Endometrium (tissue), 2 donors: ENCODE measurements around the gene MTCL3.

ENCODE experiments used
- FAIRE-seq: peaks from 2 replicates; lab custom pipeline; 2012; peaks lifted over from hg19 to GRCh38; lab: Jason Lieb, UNC
- donor health status: control.
- donor health status: control.

Gene MTCL3

GRCh38 chr6:127518710-127519468, at the start of gene MTCL3:
Gene MTCL3 (minus strand): TSS chr6:127519335.
- FAIRE-seq, result no peak

GRCh38 chr6:127567476-127567875, 48.3 kb upstream of the MTCL3 start:
- FAIRE-seq, result no peak

GRCh38 chr6:127566651-127567050, 47.5 kb upstream of the MTCL3 start:
- FAIRE-seq, result no peak

- no peak for FAIRE-seq
Observed at GRCh38 chr6:127566119-127566518, 47.0 kb upstream of the MTCL3 start.

- no peak for FAIRE-seq
Observed at GRCh38 chr6:127564761-127565160, 45.6 kb upstream of the MTCL3 start.

- FAIRE-seq, result no peak
Observed at GRCh38 chr6:127561660-127562059, 42.5 kb upstream of the MTCL3 start.

GRCh38 chr6:127554435-127555006, 35.4 kb upstream of the MTCL3 start:
- FAIRE-seq, result no peak

- FAIRE-seq, result no peak
Observed at GRCh38 chr6:127550403-127550802, 31.3 kb upstream of the MTCL3 start.

- FAIRE-seq, result no peak
Observed at GRCh38 chr6:127547904-127548649, 28.9 kb upstream of the MTCL3 start.

GRCh38 chr6:127547215-127547614, 28.1 kb upstream of the MTCL3 start:
- FAIRE-seq, result no peak

GRCh38 chr6:127539272-127539671, 20.1 kb upstream of the MTCL3 start:
- FAIRE-seq, result peak; percentile 91

GRCh38 chr6:127538750-127539264, 19.7 kb upstream of the MTCL3 start:
- no peak for FAIRE-seq

- FAIRE-seq, result no peak
Observed at GRCh38 chr6:127533736-127534135, 14.6 kb upstream of the MTCL3 start.

GRCh38 chr6:127533011-127533410, 13.9 kb upstream of the MTCL3 start:
- no peak for FAIRE-seq

GRCh38 chr6:127522714-127523113, 3.6 kb upstream of the MTCL3 start:
- FAIRE-seq, result no peak

GRCh38 chr6:127520066-127520465, 931 bp upstream of the MTCL3 start:
- FAIRE-seq, result no peak

- FAIRE-seq, result no peak
Observed at GRCh38 chr6:127519469-127519785, 292 bp upstream of the MTCL3 start.

GRCh38 chr6:127518191-127518709, 885 bp downstream of the MTCL3 start:
- FAIRE-seq, result no peak

- FAIRE-seq, result no peak
Observed at GRCh38 chr6:127517693-127518092, 1.4 kb downstream of the MTCL3 start.

- FAIRE-seq, result no peak
Observed at GRCh38 chr6:127516662-127517273, 2.4 kb downstream of the MTCL3 start.

- no peak for FAIRE-seq
Observed at GRCh38 chr6:127515794-127516661, 3.1 kb downstream of the MTCL3 start.
